A673 (cell line): ENCODE data around the gene ILF3.

Source experiments
- EZH2 ChIP-seq: fragments of 200-600 bp; sonication (generic); IDR thresholded peaks from 2 replicates; pipeline ENCODE4 v1.6.1; 2017; ENCODE audit warnings: borderline replicate concordance, low read depth, mild to moderate bottlenecking, mixed read lengths, antibody characterized with exemption, low read length; ENCODE audit not compliant: poor library complexity, severe bottlenecking
- TF ChIP-seq, protein P1 (sequence below): fragments of 300-800, 200-600 bp; sonication (generic); conservative IDR thresholded peaks from 2 replicates; pipeline ENCODE4 v1.5.1; 2017; ENCODE audit warnings: low read depth, mild to moderate bottlenecking, antibody characterized with exemption, low read length, moderate library complexity, mixed read lengths

DNA sequence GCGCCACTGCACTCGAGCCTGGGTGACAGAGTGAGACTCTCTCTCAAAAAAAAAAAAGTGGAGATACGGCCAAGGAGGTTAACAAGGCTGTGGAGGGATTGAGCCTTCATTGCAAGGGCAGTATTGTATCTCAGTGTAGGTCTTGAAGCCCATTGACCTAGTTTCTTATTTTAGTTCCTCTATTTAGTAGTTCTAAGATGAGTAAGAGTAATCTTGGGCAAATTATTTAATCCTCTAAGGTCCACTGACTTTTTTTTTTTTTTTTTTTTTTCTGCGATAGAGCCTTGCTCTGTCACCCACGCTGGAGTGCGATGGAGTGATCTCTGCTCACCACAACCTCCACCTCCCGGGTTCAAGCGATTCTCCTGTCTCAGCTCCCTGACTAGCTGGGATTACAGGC is 14.3 kb upstream of the ILF3 start:
- TF ChIP-seq, protein P1, sequence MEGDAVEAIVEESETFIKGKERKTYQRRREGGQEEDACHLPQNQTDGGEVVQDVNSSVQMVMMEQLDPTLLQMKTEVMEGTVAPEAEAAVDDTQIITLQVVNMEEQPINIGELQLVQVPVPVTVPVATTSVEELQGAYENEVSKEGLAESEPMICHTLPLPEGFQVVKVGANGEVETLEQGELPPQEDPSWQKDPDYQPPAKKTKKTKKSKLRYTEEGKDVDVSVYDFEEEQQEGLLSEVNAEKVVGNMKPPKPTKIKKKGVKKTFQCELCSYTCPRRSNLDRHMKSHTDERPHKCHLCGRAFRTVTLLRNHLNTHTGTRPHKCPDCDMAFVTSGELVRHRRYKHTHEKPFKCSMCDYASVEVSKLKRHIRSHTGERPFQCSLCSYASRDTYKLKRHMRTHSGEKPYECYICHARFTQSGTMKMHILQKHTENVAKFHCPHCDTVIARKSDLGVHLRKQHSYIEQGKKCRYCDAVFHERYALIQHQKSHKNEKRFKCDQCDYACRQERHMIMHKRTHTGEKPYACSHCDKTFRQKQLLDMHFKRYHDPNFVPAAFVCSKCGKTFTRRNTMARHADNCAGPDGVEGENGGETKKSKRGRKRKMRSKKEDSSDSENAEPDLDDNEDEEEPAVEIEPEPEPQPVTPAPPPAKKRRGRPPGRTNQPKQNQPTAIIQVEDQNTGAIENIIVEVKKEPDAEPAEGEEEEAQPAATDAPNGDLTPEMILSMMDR, result no peak
- TF ChIP-seq EZH2, result no peak
